Measurements from ENCODE around the gene MYCT1. TPM values are rescaled to one million over a fixed set of nuclear protein-coding genes. Genes with fewer than 3 reads are reported as not detected.
"Not testable (repeated sequence)": the region's sequence is repeated elsewhere in the genome, so short reads cannot be mapped to it uniquely, and the experiment has no call there.

Gene MYCT1
- total RNA-seq (2014; rRNA removed; shearing (Covaris generic)), result 0.06 and 0.15 TPM in 2 replicates

GRCh38 chr6:152697634-152698033, at the start of gene MYCT1:
Gene MYCT1 (plus strand): TSS chr6:152697897. CDS start chr6:152697903, 6 bp downstream.
- DNase-seq (ENCODE audit: low read depth), result no peak

- DNase-seq (ENCODE audit: low read depth), result no peak
Observed at GRCh38 chr6:152648105-152648504, 49.6 kb upstream of the MYCT1 start.

- no peak for DNase-seq (ENCODE audit: low read depth)
Observed at GRCh38 chr6:152651986-152652385, 45.7 kb upstream of the MYCT1 start.

- no peak for DNase-seq (ENCODE audit: low read depth)
Observed at GRCh38 chr6:152661776-152662175, 35.9 kb upstream of the MYCT1 start.

GRCh38 chr6:152669895-152670294, 27.8 kb upstream of the MYCT1 start:
- DNase-seq (ENCODE audit: low read depth), result no peak

- no peak for DNase-seq (ENCODE audit: low read depth)
Observed at GRCh38 chr6:152671171-152671570, 26.5 kb upstream of the MYCT1 start.

- DNase-seq (ENCODE audit: low read depth), result no peak
Observed at GRCh38 chr6:152673236-152673635, 24.5 kb upstream of the MYCT1 start.

- DNase-seq (ENCODE audit: low read depth), result no peak
Observed at GRCh38 chr6:152680151-152680550, 17.5 kb upstream of the MYCT1 start.

GRCh38 chr6:152680879-152681517, 16.7 kb upstream of the MYCT1 start:
- DNase-seq (ENCODE audit: low read depth), result no peak

GRCh38 chr6:152682141-152682540, 15.6 kb upstream of the MYCT1 start:
- no peak for DNase-seq (ENCODE audit: low read depth)

- DNase-seq (ENCODE audit: low read depth), result not testable (repeated sequence)
Observed at GRCh38 chr6:152682935-152683334, 14.8 kb upstream of the MYCT1 start.

- DNase-seq (ENCODE audit: low read depth), result no peak
Observed at GRCh38 chr6:152685819-152686218, 11.9 kb upstream of the MYCT1 start.

- no peak for DNase-seq (ENCODE audit: low read depth)
Observed at GRCh38 chr6:152695372-152696045, 2.2 kb upstream of the MYCT1 start.

GRCh38 chr6:152696522-152696921, 1.2 kb upstream of the MYCT1 start:
- no peak for DNase-seq (ENCODE audit: low read depth)

- no peak for DNase-seq (ENCODE audit: low read depth)
Observed at GRCh38 chr6:152698692-152699091, 995 bp downstream of the MYCT1 start.

- DNase-seq (ENCODE audit: low read depth), result no peak
Observed at GRCh38 chr6:152700427-152700826, 2.7 kb downstream of the MYCT1 start.

GRCh38 chr6:152701081-152701862, 3.6 kb downstream of the MYCT1 start:
- no peak for DNase-seq (ENCODE audit: low read depth)

- DNase-seq (ENCODE audit: low read depth), result no peak
Observed at GRCh38 chr6:152701863-152702401, 4.2 kb downstream of the MYCT1 start.

- not testable (repeated sequence) for DNase-seq (ENCODE audit: low read depth)
Observed at GRCh38 chr6:152703750-152704149, 6.1 kb downstream of the MYCT1 start.

GRCh38 chr6:152705327-152705726, 7.6 kb downstream of the MYCT1 start:
- DNase-seq (ENCODE audit: low read depth), result no peak

GRCh38 chr6:152716322-152716721, 18.6 kb downstream of the MYCT1 start:
- no peak for DNase-seq (ENCODE audit: low read depth)

GRCh38 chr6:152720974-152721373, 23.3 kb downstream of the MYCT1 start:
- no peak for DNase-seq (ENCODE audit: low read depth)
